ENCODE results near the gene PPP2CA.

DNA sequence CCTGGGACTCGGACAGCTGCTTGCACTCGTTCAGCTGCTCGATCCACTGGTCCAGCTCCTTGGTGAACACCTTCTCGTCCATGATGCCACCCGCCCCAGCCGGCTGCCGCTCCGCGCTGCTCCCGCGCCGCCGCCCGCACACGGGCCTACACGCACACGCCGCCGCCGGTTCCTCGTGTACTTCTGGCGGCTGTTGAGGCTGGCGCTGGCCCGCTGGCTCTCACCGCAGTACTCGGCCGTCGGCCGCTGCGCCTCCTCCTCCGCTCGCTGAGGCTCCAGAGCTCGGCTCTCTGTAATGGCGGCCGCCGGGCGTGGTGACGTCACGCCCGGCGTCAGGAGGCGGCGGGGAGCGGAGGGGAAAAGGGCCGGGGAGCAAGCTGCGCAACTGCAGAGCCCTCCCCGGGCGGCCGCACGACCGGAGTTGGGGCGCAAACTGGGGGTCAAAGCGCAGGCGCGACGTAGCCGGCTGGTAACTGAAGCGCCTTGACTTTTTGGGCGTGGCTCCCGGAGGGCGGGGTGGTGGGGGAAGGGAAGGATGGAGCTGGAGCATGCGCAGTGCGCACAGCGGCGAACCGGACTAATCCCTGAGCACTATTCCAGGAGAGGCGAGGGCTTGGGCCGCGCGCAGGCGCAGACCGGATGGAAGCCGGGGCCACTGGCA is at the start of gene PPP2CA:
- TF ChIP-seq, protein P1, sequence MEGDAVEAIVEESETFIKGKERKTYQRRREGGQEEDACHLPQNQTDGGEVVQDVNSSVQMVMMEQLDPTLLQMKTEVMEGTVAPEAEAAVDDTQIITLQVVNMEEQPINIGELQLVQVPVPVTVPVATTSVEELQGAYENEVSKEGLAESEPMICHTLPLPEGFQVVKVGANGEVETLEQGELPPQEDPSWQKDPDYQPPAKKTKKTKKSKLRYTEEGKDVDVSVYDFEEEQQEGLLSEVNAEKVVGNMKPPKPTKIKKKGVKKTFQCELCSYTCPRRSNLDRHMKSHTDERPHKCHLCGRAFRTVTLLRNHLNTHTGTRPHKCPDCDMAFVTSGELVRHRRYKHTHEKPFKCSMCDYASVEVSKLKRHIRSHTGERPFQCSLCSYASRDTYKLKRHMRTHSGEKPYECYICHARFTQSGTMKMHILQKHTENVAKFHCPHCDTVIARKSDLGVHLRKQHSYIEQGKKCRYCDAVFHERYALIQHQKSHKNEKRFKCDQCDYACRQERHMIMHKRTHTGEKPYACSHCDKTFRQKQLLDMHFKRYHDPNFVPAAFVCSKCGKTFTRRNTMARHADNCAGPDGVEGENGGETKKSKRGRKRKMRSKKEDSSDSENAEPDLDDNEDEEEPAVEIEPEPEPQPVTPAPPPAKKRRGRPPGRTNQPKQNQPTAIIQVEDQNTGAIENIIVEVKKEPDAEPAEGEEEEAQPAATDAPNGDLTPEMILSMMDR (IDR thresholded peaks at IDR 0.05): no peak; the same call in 1 of the 2 replicates
- no peak for TF ChIP-seq ZFX (IDR thresholded peaks at IDR 0.05; ENCODE audit: borderline replicate concordance)

Measured in 22Rv1 (cell line).